Pancreas (tissue), 10 donors: ENCODE measurements around the gene SLC4A5. TPM values are rescaled to one million over a fixed set of nuclear protein-coding genes. Genes with fewer than 3 reads are reported as not detected.

ENCODE experiments used
- ATAC-seq, 4 donors: fragments of 200-7000 bp; cut with Tn5 transposase; one replicate each; pipeline versions ENCODE4 v1.8.0 to v1.9.1; 2020; ENCODE audit warnings: mild to moderate bottlenecking in 4 of 4, moderate library complexity in 4 of 4
- DNase-seq, 6 donors: peaks; one replicate each; pipeline ENCODE4 v3.0.0-alpha.2; 2020
- FAIRE-seq: peaks from 2 replicates; lab custom pipeline; 2012; peaks lifted over from hg19 to GRCh38; lab: Jason Lieb, UNC
- H3K27ac ChIP-seq, 4 donors: fragments of 200-600 bp; sonication (generic); 1 replicate in 3 of 4; 2 replicates in 1 of 4; pipeline versions ENCODE4 v1.5.0 to v1.8.0; 2020
- H3K27me3 ChIP-seq, 4 donors: fragments of 200-600 bp; one replicate each; pipeline ENCODE4 v1.8.0; 2021
- H3K36me3 ChIP-seq, 3 donors: fragments of 200-600 bp; sonication (generic) in 1 of 3; one replicate each; pipeline versions ENCODE4 v1.5.0 to v1.8.0; 2020 to 2021
- H3K4me1 ChIP-seq, 3 donors: fragments of 200-600 bp; one replicate each; pipeline ENCODE4 v1.8.0; 2021
- H3K4me3 ChIP-seq, 4 donors: fragments of 200-600 bp; sonication (generic) in 2 of 4; one replicate each; pipeline versions ENCODE4 v1.5.0 to v1.8.0; 2020 to 2021
- H3K9me3 ChIP-seq, 4 donors: fragments of 200-600 bp; one replicate each; pipeline ENCODE4 v1.8.0; 2021
- CTCF ChIP-seq, 4 donors: fragments of 200-600 bp; sonication (generic) in 3 of 4; IDR thresholded peaks; one replicate each; pipeline versions ENCODE4 v1.5.0 to v1.8.0; 2021; ENCODE audit warnings: antibody characterized with exemption in 4 of 4
- WGBS, 2 donors: extraction: QIAGEN DNeasy Blood & Tissue Kit; methylation state at CpG; one replicate each; pipeline ENCODE4 v1.1.7; 2013; 5-methylcytosine and 5-hydroxymethylcytosine counted together
- intact Hi-C, 3 donors: fragments of 100-400 bp; cut with DNase I; formaldehyde crosslinking; loops; one replicate each; pipeline versions ENCODE4 v1.11.1 to v1.14.2; 2022
- polyA plus RNA-seq, 2 donors: library from polyadenylated mRNA; stranded (reverse); fragments of 200-250 nt; gene quantifications; one replicate each; pipeline ENCODE4 v1.2.3, GENCODE V29; 2013
- total RNA-seq, 6 donors: library from RNA; stranded (reverse); fragmentation: NEBNext Ultra II Directional in 4 of 6; extraction: Animal tissue kit (Norgen Biotek cat#: 25700) in 4 of 6; gene quantifications; one replicate each; pipeline versions ENCODE4 v1.2.1 to v1.2.4, GENCODE V29; 2021 to 2023
- donor health status: healthy with polysubstance abuse.
- donor health status: DM: no; HTN: no; CAD: no; lungs with moderate emphysema.
- donor health status: DM: no; HTN: no; CAD: no.
- donor health status: control.
- donor health status: control.
- donor health status: Bipolar disorder and iron deficiency.
- donor health status: DM: yes; HTN: yes; CAD: no.
- donor health status: DM: no; HTN: no; CAD: no.
- donor health status: DM: no; HTN: no; CAD: no.
- donor health status: DM: yes; HTN: yes; CAD: no.

Gene SLC4A5, protein sequence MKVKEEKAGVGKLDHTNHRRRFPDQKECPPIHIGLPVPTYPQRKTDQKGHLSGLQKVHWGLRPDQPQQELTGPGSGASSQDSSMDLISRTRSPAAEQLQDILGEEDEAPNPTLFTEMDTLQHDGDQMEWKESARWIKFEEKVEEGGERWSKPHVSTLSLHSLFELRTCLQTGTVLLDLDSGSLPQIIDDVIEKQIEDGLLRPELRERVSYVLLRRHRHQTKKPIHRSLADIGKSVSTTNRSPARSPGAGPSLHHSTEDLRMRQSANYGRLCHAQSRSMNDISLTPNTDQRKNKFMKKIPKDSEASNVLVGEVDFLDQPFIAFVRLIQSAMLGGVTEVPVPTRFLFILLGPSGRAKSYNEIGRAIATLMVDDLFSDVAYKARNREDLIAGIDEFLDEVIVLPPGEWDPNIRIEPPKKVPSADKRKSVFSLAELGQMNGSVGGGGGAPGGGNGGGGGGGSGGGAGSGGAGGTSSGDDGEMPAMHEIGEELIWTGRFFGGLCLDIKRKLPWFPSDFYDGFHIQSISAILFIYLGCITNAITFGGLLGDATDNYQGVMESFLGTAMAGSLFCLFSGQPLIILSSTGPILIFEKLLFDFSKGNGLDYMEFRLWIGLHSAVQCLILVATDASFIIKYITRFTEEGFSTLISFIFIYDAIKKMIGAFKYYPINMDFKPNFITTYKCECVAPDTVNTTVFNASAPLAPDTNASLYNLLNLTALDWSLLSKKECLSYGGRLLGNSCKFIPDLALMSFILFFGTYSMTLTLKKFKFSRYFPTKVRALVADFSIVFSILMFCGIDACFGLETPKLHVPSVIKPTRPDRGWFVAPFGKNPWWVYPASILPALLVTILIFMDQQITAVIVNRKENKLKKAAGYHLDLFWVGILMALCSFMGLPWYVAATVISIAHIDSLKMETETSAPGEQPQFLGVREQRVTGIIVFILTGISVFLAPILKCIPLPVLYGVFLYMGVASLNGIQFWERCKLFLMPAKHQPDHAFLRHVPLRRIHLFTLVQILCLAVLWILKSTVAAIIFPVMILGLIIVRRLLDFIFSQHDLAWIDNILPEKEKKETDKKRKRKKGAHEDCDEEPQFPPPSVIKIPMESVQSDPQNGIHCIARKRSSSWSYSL
- total RNA-seq, result 1 to 10 TPM in 5 of 6 donors, under 1 TPM in 1; 0.60 to 2.2 (median 1.4) TPM
- 1 to 10 TPM; 1.2 to 1.8 TPM for polyA plus RNA-seq

DNA sequence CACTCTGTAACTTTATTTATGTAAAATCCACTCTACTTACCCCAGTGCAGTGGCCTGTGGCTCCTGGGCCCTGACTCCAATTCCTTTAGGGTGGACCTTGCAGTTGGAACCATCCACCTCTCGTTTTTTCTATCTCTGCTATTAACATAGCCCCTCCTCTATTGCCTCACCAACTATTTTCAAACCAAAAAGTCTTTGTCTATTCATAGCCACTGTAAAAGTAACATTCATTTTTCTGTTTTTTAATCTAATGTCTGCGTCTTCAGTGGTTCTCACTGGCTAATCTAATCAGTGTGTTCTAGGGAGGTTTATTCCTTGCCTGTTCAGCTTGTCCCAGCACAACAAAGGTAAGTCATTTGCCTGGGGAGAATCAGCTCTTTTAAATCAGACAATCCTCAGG, at the start of gene SLC4A5:
Gene SLC4A5, minus strand, starts transcription at position 101 of the 400 bp plus-strand sequence. CDS start 28,393 bp downstream, outside the sequence.
- WGBS, 2 donors, result 51 to 71% methylated on average over 2 of the region's 2 CpGs
- intact Hi-C loops, result no loop called here
- no peaks in the 10 kb centered on the region for H3K9me3 ChIP-seq

GRCh38 chr2:74392449-74392743, 49.2 kb upstream of the SLC4A5 start:
- Histone ChIP-seq H3K4me3 (peak overlapping the region in 1 of 4 donors; percentile 91), H3K9me3 (no peaks in the 10 kb centered on the region), H3K4me1 (peaks cover 0 to 10% (median 6%) of the 10 kb centered on the region in 3 donors), H3K27ac (no peak overlapping the region), H3K27me3 (no peaks in the 10 kb centered on the region), H3K36me3 (no peaks in the 10 kb centered on the region)
- TF ChIP-seq CTCF (IDR thresholded peaks at IDR 0.05), result no peak
- no peak for ATAC-seq
- intact Hi-C loops, result no loop called here
- DNase-seq, result no peak
- FAIRE-seq, result no peak
- 58 to 60% methylated on average over 13 of the region's 13 CpGs for WGBS, 2 donors

More for the DNA sequence above, at the start of gene SLC4A5:
- DNase-seq, result no peak
- H3K27ac ChIP-seq, result no peak within 1 kb of the TSS
- H3K27me3 ChIP-seq, result no peaks in the 10 kb centered on the region
- H3K4me3 ChIP-seq, result no peak within 1 kb of the TSS
- no peak for FAIRE-seq
- H3K4me1 ChIP-seq, result no peaks in the 10 kb centered on the region
- no peak for TF ChIP-seq CTCF (IDR thresholded peaks at IDR 0.05)
- no peaks in the 10 kb centered on the region for H3K36me3 ChIP-seq
- ATAC-seq, result no peak

- Histone ChIP-seq H3K9me3 (no peaks in the 10 kb centered on the region), H3K27me3 (no peaks in the 10 kb centered on the region), H3K36me3 (no peaks in the 10 kb centered on the region), H3K4me3 (peak overlapping the region; percentile 84 to 97 (median 92)), H3K4me1 (peaks cover 0 to 10% (median 6%) of the 10 kb centered on the region in 3 donors), H3K27ac (peak overlapping the region; percentile 83 to 90 (median 88))
- DNase-seq (peak; percentile 86 to 99 (median 94)), FAIRE-seq (no peak), ATAC-seq (peak; percentile 92 to 97 (median 94))
- TF ChIP-seq CTCF (IDR thresholded peaks at IDR 0.05), result peak; percentile 90 to 96 (median 94)
- intact Hi-C loops, result no loop called here
- WGBS, 2 donors, result 0 to 1% methylated on average over 61 to 62 of the region's 62 CpGs
These were observed 48.6 kb upstream of the SLC4A5 start for GRCh38 chr2:74391580-74392448.

GRCh38 chr2:74391209-74391579, 48.0 kb upstream of the SLC4A5 start:
- Histone ChIP-seq H3K27ac (peak overlapping the region in 3 of 4 donors; percentile 83 to 90 (median 85)), H3K36me3 (no peaks in the 10 kb centered on the region), H3K27me3 (no peaks in the 10 kb centered on the region), H3K4me3 (peak overlapping the region; percentile 84 to 97 (median 92)), H3K9me3 (no peaks in the 10 kb centered on the region), H3K4me1 (peaks cover 0 to 10% (median 6%) of the 10 kb centered on the region in 3 donors)
- no peak for TF ChIP-seq CTCF (IDR thresholded peaks at IDR 0.05)
- ATAC-seq, result peak; percentile 30 to 60 (median 53)
- FAIRE-seq, result no peak
- 0 to 1% methylated on average over 11 of the region's 11 CpGs for WGBS, 2 donors
- intact Hi-C loops, result no loop called here
- DNase-seq, result no peak
